GM12892 (cell line): ENCODE results near the gene SH2D3C.

ENCODE experiments used
- POLR2A ChIP-seq: IDR thresholded peaks from 2 replicates; pipeline ENCODE4 v1.6.1; 2011; ENCODE audit warnings: low read depth, low read length, control low read depth
- POLR2AphosphoS5 ChIP-seq: IDR thresholded peaks from 2 replicates; pipeline ENCODE4 v1.6.1; 2011; ENCODE audit warnings: low read depth, low read length, control low read depth
- TAF1 ChIP-seq: IDR thresholded peaks from 2 replicates; pipeline ENCODE4 v1.6.1; 2011; ENCODE audit warnings: low read depth, mild to moderate bottlenecking, control low read depth, low read length, borderline replicate concordance

- no peak for TF ChIP-seq POLR2A
- TF ChIP-seq TAF1 = no peak
- no peak for TF ChIP-seq POLR2AphosphoS5
Measured at GRCh38 chr9:127796852-127797370, 18.4 kb upstream of the SH2D3C start.
